Panc1 (cell line): ENCODE data around the gene PER2.

Source experiments
- POLR2AphosphoS5 ChIP-seq: IDR thresholded peaks from 2 replicates; pipeline ENCODE4 v1.6.1; 2012; ENCODE audit warnings: mild to moderate bottlenecking, low read depth, low read length, moderate library complexity
- SIN3A ChIP-seq: IDR thresholded peaks from 2 replicates; pipeline ENCODE4 v1.6.1; 2012; ENCODE audit warnings: low read depth, mild to moderate bottlenecking, low read length, moderate library complexity, borderline replicate concordance; ENCODE audit not compliant: insufficient read depth
- TF ChIP-seq, protein P1 (sequence below): fragments of 450-650 bp; IDR thresholded peaks from 2 replicates; pipeline ENCODE4 v1.5.1; 2017; ENCODE audit warnings: mild to moderate bottlenecking

DNA sequence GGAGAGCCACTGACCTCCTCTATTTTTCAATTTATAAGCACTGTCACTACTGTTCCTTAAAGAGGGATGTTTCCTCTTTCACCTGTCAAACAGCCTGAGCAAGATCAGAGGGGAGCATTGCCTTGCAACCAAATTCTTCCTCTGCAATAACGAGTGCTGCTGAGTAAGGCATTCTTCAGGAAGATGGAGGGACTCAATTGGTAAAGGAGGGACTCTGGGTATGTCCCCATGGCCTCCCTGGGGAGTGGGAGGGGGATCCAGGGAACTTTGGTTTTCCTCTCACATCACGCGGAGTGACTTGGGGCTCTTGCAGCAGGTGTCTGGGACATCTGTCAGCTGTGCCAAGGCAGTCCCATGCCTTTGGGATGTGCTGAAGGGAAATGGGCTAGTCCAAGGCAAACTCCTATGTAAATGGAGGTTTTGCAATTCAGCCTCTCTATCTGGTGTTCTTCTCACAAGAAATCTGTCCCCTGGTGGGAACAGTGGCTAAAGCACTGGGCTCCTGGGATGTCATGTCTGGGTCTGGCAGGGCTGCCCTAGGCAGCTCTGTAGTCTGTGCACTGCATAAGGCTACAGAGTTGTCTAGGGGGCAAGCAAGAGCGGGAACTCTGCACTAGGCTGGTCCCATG, 34.2 kb downstream of the PER2 start:
- TF ChIP-seq, protein P1, sequence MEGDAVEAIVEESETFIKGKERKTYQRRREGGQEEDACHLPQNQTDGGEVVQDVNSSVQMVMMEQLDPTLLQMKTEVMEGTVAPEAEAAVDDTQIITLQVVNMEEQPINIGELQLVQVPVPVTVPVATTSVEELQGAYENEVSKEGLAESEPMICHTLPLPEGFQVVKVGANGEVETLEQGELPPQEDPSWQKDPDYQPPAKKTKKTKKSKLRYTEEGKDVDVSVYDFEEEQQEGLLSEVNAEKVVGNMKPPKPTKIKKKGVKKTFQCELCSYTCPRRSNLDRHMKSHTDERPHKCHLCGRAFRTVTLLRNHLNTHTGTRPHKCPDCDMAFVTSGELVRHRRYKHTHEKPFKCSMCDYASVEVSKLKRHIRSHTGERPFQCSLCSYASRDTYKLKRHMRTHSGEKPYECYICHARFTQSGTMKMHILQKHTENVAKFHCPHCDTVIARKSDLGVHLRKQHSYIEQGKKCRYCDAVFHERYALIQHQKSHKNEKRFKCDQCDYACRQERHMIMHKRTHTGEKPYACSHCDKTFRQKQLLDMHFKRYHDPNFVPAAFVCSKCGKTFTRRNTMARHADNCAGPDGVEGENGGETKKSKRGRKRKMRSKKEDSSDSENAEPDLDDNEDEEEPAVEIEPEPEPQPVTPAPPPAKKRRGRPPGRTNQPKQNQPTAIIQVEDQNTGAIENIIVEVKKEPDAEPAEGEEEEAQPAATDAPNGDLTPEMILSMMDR = no peak
- no peak for TF ChIP-seq POLR2AphosphoS5
- TF ChIP-seq SIN3A = no peak
